ELF-1 (cell line): ENCODE measurements around the gene NREP.

Experiments used
- DNase-seq: peaks from one replicate; pipeline ENCODE4 v3.0.0-alpha.2; 2016; ENCODE audit warnings: low read depth, low spot score

The NREP gene

GRCh38 chr5:111739416-111739815 lies 17.6 kb downstream of the NREP start:
- no peak for DNase-seq

- no peak for DNase-seq
These were observed 18.9 kb downstream of the NREP start for GRCh38 chr5:111738118-111738517.

GRCh38 chr5:111737716-111738115 lies 19.3 kb downstream of the NREP start:
- no peak for DNase-seq

- DNase-seq, result no peak
These were observed 21.3 kb downstream of the NREP start for GRCh38 chr5:111735583-111736270.

- no peak for DNase-seq
These were observed 22.4 kb downstream of the NREP start for GRCh38 chr5:111734597-111734996.

GRCh38 chr5:111734013-111734412 lies 23.0 kb downstream of the NREP start:
- DNase-seq, result no peak

GRCh38 chr5:111733571-111733970 lies 23.4 kb downstream of the NREP start:
- no peak for DNase-seq

GRCh38 chr5:111731638-111732037 lies 25.4 kb downstream of the NREP start:
- no peak for DNase-seq

GRCh38 chr5:111730659-111731382 lies 26.2 kb downstream of the NREP start:
- no peak for DNase-seq

GRCh38 chr5:111728941-111729340 lies 28.1 kb downstream of the NREP start:
- no peak for DNase-seq

- DNase-seq, result no peak
These were observed 30.0 kb downstream of the NREP start for GRCh38 chr5:111726986-111727385.

GRCh38 chr5:111722140-111722539 lies 34.9 kb downstream of the NREP start:
- no peak for DNase-seq

- no peak for DNase-seq
These were observed 36.6 kb downstream of the NREP start for GRCh38 chr5:111720333-111720890.

GRCh38 chr5:111719773-111720172 lies 37.2 kb downstream of the NREP start:
- DNase-seq, result no peak

GRCh38 chr5:111716789-111717188 lies 40.2 kb downstream of the NREP start:
- peak; percentile 23 for DNase-seq

- DNase-seq, result no peak
These were observed 49.3 kb downstream of the NREP start for GRCh38 chr5:111707630-111708164.

GRCh38 chr5:111706345-111706744 lies 50.6 kb downstream of the NREP start:
- DNase-seq, result no peak

- no peak for DNase-seq
These were observed 52.4 kb downstream of the NREP start for GRCh38 chr5:111704452-111705085.

GRCh38 chr5:111703662-111704061 lies 53.3 kb downstream of the NREP start:
- DNase-seq, result no peak

- no peak for DNase-seq
These were observed 57.0 kb downstream of the NREP start for GRCh38 chr5:111699976-111700375.

GRCh38 chr5:111699324-111699723 lies 57.7 kb downstream of the NREP start:
- DNase-seq, result no peak
